Fibroblast of skin of abdomen (primary cell): ENCODE results near the gene GDAP1L1.
"Not testable (repeated sequence)": the region's sequence is repeated elsewhere in the genome, so short reads cannot be mapped to it uniquely, and the experiment has no call there.

Experiments used
- DNase-seq: peaks from one replicate; pipeline ENCODE4 v3.0.0-alpha.2; 2013

The GDAP1L1 gene

DNA sequence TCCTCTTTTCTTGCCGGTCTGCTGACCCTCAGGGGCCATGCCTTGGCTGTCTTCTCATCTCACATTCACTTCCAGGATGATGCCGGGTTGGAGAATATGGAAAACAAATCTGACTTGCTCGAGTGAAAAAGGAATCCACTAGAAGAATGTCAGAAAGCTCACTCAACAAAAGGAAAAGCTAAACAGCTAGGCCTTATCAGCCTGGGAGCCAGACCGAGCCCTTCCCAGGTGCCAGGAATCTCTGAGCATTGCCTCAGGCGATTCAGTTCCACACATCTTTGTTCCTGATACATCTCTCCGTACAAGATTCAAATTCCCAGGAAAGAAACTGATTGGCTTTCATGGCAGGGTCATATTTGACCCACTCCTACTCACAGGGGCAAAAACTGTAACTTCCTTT lies 27.3 kb upstream of the GDAP1L1 start:
- no peak for DNase-seq

DNA sequence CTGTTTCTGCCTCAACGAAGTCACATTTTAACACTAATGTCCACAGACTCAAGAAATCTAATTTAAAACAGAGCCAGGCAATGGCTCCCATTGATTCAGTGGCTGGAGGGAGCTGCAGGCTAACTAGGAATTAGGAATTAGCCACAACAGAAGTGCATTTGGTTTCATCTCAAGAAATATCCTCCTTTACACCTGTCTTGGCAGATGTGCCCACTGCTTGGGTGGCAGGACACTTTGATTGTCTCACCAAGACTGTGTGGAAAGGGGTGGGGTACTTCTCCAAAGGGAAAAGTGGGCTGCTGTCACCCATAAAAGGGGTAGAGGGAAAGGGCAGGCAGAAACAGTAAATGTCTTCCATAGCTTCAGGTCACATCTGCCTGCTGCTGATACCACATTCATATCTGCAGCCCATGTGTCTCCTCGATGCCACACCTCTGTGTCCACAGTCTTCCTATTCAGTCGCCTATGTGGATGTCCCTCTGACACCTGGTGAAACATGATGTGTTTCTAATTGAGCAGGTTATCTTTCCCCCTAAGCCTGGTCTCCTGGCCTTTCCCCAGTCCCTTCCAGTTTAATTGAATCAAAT lies 25.6 kb upstream of the GDAP1L1 start:
- DNase-seq, result no peak

DNA sequence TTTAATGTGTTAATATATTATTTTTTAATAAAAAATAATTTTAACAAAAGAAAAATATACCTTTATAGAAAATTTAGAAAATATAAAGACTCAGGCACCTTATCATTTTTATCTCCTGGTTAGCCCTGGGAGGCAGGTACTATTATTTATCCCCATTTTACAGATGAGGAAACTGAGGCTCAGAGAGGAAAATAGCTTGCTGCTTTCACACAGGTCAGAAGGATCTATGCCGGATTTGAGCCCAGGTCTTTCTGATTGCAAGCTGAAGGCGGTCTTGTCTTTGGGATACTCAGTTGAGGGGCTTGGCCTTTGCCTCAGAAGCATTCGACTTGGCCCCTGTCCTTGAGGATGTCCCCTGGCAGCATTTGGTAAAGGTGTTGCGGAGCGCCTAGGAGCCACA lies 25.1 kb upstream of the GDAP1L1 start:
- no peak for DNase-seq

DNA sequence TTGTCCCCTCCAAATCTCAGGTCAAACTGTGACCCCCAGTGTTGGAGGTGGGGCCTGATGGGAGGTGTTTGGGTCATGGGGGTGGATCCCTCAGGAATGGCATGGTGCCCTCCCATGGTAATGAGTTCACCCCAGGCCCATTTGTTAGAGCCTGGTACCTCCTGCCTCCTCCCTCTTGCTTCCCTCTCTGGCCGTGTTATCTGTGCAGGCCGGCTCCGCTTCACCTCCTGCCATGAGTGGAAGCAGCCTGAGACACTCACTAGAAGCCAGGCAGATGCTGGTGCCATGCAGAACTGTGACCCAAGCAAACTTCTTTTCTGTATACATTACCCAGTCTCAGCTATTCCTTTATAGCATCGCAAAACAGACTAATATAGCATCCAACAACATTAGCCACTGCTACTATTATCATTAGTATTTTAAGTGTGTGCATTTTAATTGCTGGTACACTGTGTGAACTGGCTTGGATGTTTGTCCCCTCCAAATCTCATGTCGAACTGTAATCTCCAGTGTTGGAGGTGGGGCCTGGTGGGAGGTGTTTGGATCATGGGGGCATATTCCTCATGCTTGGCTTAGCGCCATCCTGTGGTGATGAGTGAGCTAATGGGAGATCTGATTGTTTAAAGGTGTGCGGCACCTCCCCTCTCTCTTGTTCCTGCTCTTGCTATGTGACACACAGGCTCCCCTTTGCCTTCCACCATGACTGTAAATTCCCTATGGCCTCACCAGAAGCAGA lies 24.3 kb upstream of the GDAP1L1 start:
- DNase-seq, result no peak

DNA sequence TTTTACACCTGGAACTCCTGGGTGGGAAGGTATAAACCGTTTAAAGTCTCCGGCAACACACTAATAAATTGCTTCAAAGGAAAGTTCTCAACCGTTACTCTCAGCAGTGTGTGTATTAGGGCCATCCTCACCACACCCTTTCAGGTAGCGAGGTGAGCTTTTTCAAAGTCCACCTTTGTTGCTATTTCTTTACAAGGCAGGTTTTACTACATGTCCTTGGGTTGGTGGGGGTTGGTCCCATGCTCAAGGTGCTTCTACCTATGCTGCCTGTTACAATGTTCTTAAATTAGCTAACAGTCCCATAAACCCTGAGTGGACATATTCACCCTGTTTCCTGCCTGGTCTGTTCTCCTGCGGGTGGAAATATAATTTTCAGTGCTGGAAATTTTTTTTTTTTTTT lies 23.4 kb upstream of the GDAP1L1 start:
- no peak for DNase-seq

DNA sequence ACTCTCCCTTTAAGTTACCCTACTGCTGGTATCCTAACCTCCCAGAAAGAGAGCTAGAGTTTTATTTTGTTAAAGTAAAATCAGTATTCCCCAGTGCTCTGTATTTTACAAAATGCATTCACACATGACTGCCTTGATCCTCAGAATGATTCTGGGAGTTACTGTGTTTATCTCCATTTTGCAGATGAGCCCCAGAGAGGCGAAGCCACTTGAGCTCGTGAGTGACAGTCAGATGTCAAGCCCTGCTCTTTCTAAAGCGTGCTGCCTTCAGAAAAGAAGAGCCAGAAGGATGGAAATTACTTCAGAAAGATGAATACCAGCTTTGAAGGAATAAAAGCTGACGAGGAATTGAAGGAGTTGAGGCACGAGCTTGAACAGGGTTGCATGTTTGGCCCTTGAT lies 22.5 kb upstream of the GDAP1L1 start:
- no peak for DNase-seq

DNA sequence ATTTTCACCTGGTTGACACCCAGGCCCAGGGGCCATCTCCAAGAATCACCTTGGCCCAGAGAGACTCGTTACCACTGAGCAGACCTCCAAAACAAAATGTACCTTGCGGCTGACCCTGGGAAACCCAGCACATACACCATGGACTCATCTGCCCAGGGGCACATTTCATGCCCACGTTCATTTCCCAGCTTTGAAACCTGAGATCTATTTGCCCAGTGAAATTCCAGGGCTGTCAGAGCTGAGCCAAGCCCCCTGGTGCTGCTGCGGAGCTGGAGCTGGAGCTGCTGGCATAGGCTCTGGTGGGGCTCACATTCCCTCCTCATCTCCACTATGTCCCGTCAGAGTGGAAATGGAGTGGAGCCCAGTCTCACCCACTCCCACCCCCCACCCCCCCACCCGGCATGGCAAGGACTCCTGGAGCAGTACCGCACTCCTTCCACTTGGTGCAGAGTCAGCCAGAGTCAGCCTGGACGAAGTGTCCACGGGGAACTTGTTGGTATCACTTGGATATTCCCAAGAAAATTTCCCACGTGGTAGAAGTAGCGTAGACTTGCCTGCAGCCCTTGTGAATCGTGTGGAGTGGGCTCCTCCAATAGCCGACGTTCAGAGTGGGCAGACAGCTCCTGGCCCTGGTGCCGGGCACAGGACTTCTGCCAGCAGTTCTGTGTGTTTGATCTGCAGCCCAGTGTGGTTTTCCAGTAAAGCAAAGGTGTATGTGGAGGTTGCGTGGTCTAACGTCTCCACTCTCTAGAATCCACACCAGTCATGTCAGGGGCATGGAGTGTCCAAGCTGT lies 18.4 kb upstream of the GDAP1L1 start:
- DNase-seq, result no peak

DNA sequence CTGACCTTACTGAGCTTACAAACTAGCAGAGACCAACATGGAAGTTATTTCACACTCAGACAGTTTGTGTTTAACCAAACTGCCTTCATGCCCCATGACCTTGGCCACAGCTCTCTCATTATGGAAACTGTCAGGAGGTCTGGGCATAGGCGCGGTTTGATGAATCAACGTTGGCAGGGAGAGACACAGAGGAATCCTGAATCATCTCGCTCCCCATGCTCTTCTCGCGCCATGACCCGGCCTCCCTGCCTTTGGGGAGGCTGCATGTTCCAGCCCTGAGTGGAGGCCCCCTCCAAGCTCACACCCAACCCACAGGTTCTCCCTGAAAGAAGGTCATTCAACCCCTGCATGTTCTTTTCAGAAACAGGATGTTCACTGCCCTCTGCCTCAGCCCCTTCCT lies 15.9 kb upstream of the GDAP1L1 start:
- DNase-seq, result no peak

DNA sequence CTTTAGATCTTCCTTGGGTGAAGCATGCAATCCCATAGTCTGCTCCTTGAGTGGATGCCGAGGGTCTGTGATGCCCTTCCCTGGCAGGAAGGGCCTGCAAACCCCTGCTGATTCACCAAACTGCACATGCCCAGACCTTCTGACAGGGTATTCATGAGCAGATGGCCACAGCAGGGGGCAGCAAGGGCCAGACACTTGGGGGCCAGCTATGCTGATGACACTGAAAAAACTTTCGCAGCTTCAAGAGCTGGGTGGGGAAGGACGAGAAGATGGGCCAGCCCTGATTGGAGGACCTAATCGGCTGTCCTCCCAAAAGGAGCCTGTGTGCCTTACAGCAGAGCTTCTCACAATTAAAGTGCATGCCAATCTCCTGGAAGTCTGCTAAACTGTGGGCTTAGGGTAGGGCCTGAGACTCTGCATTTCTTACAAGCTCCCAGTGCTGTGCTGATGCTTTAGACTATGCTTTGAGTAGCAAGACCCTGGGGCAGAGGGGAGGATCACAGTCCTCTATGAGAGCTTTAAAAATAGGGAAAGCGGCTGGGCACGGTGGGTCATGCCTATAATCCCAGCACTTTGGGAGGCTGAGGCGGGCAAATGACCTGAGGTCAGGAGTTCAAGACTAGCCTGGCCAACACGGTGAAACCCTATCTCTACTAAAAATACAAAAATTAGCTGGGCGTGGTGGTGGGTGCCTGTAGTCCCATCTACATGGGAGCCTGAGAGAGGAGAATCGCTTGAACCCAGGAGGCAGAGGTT lies 15.2 kb upstream of the GDAP1L1 start:
- no peak for DNase-seq

DNA sequence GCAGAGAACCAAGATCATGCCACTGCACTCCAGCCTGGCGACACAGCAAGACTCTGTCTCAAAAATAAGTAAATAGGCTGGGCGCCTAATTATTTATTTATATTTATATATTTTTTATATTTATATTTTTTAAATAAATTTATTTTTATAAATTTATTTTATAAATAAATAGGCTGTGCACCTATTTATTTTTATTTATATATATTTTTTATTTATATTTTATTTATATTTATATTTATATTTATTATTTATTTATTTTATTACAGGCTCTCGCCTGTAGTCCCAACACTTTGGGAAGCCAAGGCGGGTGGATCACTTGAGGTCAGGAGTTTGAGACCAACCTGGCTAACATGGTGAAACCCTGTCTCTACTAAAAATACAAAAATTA lies 14.6 kb upstream of the GDAP1L1 start:
- DNase-seq, result not testable (repeated sequence)

DNA sequence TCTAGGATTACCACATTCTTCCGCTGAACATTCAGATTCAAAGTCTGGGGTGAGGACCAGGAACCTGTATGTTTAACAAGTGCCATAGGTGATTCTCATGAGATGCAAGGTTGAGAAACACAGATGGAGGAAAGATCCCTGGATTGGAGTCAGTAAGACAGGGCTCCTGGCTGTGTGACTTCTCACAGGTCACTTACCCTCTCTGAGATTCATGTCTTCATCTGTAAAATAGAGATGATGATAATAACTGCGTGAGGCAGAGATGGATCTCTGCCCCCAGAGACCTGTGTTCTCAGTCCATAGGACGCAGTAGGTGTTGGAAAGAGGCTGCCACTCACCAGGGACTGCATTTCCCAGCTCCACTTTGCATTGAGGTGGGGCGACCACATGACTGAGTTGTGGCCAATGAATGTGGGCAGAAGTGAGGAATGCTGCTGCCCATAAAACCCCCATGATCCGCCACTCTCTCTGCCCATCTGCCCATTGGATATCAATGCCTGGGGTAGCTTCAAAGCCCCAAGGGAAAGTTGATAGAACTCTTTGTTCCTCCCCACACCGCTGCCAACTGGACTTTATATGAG lies 13.6 kb upstream of the GDAP1L1 start:
- no peak for DNase-seq

DNA sequence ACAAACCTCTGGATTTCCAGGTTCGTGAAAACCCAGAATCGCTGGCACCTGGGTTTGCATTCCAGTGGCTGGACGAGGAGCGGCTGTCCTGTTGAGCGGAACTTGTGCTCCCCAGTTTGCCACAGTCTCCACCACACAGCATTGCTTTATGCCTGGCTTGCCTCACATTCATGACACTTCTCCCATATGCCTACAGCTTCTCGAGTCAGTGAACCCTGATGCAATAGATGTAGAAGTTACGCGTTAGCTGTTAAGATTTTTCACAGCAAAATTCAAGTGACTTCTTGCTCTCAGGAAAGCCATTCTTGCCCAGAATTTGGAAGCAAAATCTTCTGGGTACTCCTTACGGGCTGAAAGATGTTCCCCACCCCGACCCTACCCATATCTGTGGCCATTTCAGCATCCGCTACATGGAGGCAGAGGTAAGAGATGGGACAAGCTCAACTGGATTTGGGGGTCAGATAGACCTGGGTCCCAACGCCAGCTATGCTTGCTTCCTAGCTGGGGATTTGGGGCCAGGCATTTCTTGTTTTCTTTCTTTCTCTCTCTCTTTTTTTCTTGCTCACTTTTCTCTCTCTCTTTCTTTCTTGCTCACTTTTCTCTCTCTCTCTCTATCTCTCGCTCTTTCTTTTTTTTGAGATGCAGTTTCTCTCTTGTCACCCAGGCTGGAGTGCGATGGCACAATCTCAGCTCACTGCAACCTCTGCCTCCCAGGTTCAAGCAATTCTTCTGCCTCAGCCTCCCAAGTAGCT lies 12.4 kb upstream of the GDAP1L1 start:
- DNase-seq, result peak; percentile 5

DNA sequence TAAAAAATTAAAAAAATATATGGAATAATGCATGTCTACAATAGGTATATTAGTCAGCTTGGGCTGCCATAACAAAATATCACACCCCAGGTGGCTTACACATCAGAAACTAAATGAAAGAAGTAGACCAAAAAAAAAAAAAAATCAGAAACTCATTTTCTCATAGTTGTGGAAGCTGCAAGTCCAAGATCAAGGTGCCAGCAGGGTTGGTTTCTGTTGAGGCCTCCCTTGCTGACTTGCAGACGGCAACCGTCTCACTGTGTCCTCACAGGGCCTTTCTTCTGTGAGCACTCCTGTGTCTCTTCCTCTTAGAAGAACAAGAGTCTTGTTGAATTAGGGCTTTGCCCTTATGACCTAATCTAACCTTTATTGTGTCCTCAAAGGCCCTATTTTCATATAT lies 11.4 kb upstream of the GDAP1L1 start:
- DNase-seq, result no peak

DNA sequence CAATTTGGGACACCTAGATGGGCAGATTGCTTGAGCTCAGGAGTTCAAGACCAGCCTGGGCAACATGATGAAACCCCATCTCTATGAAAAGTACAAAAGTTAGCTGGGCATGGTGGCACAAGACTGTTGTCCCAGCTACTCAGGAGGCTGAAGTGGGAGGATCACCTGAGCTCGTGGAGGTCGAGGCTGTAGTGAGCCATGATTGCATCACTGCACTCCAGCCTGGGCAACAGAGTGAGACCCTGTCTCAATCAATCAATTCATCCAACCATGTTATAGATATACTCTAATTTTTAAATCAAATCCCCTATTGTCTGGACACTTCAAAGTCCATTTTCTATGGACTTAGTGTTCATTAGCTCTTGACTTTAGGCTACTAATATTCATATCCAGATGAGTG lies 10.3 kb upstream of the GDAP1L1 start:
- DNase-seq, result not testable (repeated sequence)

DNA sequence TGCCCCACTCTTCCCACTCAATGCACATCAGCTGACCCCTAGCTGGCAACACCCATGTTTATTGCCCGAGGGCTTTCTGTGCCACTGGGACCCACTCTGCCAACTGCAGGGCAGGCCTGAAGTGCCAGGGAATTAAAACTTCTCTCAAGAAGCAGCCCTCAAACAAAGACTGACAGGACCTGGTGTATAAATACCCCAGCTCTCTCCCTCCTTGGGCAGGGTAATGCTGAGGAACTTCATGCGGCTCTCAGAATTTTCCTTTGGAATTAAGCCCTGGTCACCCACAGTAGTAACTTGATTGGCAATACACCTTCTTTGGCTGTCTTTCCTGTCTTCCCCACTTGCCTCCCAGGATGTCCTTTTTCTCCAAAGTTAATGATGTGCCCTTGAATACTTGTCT lies 5.3 kb upstream of the GDAP1L1 start:
- DNase-seq, result no peak

DNA sequence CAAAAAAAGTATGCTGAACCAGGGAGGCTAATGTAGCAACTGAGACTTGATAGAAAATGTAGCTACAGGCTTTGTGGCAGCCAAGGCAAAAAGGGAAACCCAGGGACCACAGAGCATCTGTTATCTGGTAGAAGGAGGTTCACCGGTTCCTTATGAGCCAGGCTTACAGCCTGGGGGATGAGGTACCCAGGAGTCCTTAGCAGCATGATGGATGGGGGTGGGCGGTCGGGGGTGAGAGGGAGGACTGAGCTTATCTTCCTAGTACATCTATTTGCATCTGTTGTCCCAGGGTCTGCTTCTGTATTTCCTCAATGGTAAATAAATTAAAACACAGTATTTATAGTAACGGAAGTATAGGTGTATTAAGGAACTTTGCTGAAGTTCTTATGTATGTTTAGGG lies 1.1 kb upstream of the GDAP1L1 start:
- DNase-seq, result no peak

DNA sequence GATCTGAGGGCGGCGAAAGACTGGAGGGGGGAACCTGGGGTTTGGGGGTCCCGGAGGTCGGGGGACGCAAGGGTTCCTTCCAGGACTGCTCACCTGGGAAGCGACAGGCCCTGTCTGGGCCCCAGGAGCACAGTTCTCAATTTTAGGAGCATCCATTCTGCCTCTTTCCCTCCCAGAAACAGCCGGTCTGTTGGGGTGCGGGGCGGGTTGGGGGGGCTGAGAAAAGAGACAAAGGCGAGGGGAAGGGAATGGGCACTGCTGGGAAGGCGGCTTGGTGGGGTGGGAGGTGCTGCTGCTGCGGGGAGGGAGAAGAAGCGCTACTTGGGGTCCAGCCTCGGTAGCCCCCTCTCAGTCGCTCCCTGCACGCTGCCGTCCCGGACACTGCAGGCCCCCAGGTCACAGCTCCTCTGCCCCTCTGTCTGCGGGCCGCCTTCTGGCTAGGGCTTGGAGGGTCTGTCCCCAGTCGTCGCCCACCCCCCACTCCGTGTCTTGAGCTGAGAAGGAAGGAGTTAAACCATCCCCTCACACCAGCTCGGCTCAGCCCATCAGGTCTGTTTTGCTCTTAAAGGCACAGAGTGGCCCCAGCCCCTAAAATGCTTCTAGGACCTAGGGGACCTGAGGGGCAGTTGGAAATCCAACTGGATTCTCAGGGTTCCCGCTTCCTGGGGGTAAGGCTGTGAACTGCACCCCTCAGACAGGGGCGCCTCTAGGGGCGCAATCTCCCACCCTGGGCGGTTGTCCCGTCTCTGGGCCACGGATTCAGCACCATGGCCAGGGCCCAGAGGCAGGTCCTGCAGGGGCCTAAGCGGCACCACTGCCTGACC lies 690 bp downstream of the GDAP1L1 start:
- peak; percentile 27 for DNase-seq

DNA sequence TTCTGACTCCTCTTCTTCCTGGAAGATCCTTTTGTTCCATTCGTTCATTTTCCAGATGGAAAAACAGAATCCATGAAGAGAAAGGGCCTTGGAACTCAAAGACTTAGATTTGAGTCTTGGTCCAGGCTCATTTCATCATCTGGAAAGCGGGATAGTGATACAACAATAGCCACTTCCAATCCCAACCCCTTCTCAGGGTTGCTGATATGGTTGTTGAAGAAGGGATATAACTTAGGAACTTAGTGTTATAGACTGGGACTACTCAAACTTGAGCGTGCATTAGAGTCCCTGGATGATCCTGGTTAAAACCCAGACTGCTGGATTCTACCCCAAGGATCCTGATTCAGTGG lies 1.3 kb downstream of the GDAP1L1 start:
- no peak for DNase-seq

DNA sequence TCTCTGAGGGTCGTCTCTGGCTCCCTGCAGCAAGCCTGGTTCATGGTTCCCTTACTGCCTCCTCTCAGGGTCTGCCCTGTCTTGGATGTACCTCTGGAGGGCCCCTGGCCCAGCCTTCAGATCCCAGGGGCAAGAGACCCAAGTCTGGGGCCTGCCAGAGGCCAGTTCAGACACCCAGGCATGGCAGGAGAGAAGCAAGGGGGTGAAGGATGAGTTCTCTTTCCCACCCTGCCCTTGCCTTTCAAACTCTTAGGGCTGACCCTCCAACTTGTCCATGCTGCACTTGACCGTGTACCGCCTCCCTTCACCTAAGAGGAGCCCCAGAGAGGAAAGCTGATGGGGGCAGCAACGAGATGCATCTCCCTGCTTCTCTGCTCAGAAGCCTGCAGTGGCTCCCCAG lies 4.2 kb downstream of the GDAP1L1 start:
- no peak for DNase-seq

DNA sequence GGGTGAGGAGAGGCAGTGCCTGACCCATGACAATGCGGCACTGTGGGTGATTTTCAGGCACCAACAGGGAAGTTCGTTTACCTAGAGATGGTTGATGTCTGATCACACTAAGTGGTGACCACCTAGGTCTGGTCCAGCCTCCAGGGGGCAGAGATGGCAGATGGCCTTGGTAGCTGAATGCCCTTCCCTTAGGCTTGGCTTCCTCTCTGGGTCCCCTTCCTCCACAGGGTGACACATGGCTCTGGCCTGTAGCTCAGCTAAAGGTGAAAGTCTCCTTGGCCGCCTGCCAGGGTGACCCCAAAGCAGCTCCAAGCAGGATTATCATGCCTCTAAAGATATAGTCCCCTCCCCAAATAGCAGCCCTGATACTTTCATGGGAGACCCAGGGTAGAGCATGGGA lies 6.4 kb downstream of the GDAP1L1 start:
- DNase-seq, result no peak

DNA sequence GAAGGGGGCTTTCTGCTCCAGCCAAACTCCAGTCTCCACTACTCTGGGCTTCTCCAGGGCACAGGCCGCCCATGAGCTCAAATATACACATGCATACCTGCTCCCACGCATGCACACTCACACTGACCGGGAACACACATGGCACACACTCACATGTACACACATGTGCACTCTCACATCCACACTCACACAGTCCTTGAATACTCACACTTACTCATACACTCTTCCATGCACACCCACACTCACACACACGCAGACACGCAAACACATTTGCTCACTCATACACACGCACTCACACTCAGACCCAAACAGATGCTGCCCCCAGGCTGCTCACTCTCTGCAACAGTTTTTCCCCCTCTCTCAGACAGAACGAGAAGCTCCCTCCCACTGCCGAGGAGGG lies 7.0 kb downstream of the GDAP1L1 start:
- no peak for DNase-seq
